ENCODE measurements around the gene PRDM16. TPM values are rescaled to one million over a fixed set of nuclear protein-coding genes. Genes with fewer than 3 reads are reported as not detected.

PRDM16 gene
- total and polyA plus RNA-seq, 2 of the 13 experiments (the other 11 are each of a cell fraction or from before 2014, with no cell fraction given), result 0.15 to 0.81 TPM

DNA sequence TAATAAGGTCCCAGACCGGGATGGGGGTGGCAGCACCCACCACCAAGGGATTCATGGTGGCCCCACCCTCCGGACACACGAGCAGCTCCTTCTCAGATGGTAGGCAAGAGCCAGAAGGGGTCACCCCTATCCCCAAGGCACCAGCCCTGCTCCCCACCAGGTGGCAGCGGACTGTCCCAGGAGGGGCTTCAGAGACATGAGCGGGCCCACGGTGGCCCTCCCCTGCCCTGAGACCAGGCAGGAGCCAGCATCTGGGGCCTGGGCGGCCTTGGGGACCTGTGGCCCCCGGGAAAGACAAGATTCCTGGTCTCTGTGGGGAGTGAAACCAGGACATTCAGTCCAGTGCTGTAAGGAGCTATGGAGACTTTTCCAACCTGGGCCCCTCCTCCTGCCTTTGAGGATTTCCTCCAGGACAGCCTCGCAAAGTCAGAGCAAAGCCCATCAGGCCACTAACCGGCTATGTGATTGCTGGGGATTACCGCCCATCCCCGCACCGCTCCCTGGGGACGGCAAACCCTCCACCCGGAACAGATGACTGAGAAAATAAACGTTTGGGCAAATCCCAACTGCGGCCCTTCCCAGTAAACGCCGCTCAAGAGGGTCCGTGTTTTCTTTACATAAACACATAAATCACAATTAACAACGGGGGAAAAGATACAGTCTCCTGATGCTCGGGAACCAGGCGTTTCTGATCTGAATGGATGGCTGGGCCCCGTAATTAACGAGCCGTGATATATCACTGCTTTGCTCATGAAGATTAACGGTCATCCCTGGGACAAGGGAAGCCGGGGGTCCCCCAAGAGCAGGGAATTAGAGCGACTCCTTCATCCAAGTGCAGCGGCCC is 334.6 kb downstream of the PRDM16 start (continued):
- TF ChIP-seq, protein P1, sequence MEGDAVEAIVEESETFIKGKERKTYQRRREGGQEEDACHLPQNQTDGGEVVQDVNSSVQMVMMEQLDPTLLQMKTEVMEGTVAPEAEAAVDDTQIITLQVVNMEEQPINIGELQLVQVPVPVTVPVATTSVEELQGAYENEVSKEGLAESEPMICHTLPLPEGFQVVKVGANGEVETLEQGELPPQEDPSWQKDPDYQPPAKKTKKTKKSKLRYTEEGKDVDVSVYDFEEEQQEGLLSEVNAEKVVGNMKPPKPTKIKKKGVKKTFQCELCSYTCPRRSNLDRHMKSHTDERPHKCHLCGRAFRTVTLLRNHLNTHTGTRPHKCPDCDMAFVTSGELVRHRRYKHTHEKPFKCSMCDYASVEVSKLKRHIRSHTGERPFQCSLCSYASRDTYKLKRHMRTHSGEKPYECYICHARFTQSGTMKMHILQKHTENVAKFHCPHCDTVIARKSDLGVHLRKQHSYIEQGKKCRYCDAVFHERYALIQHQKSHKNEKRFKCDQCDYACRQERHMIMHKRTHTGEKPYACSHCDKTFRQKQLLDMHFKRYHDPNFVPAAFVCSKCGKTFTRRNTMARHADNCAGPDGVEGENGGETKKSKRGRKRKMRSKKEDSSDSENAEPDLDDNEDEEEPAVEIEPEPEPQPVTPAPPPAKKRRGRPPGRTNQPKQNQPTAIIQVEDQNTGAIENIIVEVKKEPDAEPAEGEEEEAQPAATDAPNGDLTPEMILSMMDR (CRISPR knock-in tag; IDR thresholded peaks at IDR 0.05), result peak; percentile 59
- TF ChIP-seq STAG1 (CRISPR knock-in tag; IDR thresholded peaks at IDR 0.05), result peak; percentile 38
- TF ChIP-seq, protein P2, sequence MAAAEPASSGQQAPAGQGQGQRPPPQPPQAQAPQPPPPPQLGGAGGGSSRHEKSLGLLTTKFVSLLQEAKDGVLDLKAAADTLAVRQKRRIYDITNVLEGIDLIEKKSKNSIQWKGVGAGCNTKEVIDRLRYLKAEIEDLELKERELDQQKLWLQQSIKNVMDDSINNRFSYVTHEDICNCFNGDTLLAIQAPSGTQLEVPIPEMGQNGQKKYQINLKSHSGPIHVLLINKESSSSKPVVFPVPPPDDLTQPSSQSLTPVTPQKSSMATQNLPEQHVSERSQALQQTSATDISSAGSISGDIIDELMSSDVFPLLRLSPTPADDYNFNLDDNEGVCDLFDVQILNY (CRISPR knock-in tag; conservative IDR thresholded peaks at IDR 0.05), result no peak

DNA sequence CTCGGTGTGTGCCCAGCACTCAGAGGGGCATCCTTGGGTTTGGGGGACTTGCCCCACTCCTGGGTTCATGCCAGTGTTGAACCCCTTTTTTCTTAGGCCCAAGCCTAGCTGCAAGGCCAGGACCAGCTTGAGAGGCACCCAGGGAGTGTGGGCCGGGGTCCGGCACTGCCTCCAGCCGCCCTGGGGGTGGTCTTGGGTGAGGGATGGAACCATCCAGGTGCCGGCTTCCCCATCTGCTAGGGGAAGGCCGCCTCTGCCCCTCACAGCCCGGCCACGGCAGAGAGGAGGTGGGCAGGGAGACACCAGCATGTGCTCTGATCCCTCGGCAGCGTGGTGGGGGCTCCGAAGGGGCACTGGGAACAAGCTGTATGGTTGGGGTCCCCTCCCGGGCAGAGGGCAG is 335.3 kb downstream of the PRDM16 start:
- DNase-seq (ENCODE audit: low spot score), result no peak
- Histone ChIP-seq H3K36me3 (replicated peaks in 1 of 2; ENCODE audit: control insufficient read depth in 1 of 2, insufficient read depth in 2 of 2, low read length in 2 of 2) (no peaks in the 10 kb centered on the region), H3K27ac (ENCODE audit: extremely low read length, insufficient read depth, low read length) (no peak overlapping the region), H3K27me3 (ENCODE audit: control insufficient read depth in 1 of 2, insufficient read depth in 2 of 2, low read length in 2 of 2) (peaks cover under 1 to 6% of the 10 kb centered on the region in 2 experiments; a peak in 2 of 5 replicates), H2AFZ (ENCODE audit: low read length) (no peak overlapping the region), H3K9me3 (ENCODE audit: low read length) (no peaks in the 10 kb centered on the region), H4K20me1 (ENCODE audit: insufficient read depth, low read length) (no peaks in the 10 kb centered on the region), H3K4me3 (replicated peaks in 1 of 3; ENCODE audit: insufficient read depth in 1 of 3, low read depth in 2 of 3, low read length in 3 of 3) (no peak overlapping the region), H3K4me2 (ENCODE audit: low read depth, low read length) (no peak overlapping the region), H3K79me2 (ENCODE audit: insufficient read depth, low read length) (no peaks in the 10 kb centered on the region), H3K4me1 (ENCODE audit: insufficient read depth, low read length) (peaks cover under 1% of the 10 kb centered on the region; the same call in 1 of the 2 replicates), H3K9ac (ENCODE audit: insufficient read depth, low read depth, low read length) (no peak overlapping the region)
- TF ChIP-seq SP2 (CRISPR knock-in tag; IDR thresholded peaks at IDR 0.05) (no peak), ZNF350 (CRISPR knock-in tag; IDR thresholded peaks at IDR 0.05; ENCODE audit: borderline replicate concordance, low read depth) (no peak), KDM1A (CRISPR knock-in tag; IDR thresholded peaks at IDR 0.05) (no peak), YEATS4 (CRISPR knock-in tag; IDR thresholded peaks at IDR 0.05; ENCODE audit: borderline replicate concordance) (no peak), ZFX (CRISPR knock-in tag; IDR thresholded peaks at IDR 0.05; ENCODE audit: low read depth) (no peak), ATF1 (CRISPR knock-in tag; IDR thresholded peaks at IDR 0.05) (no peak)
- TF ChIP-seq, protein P3, sequence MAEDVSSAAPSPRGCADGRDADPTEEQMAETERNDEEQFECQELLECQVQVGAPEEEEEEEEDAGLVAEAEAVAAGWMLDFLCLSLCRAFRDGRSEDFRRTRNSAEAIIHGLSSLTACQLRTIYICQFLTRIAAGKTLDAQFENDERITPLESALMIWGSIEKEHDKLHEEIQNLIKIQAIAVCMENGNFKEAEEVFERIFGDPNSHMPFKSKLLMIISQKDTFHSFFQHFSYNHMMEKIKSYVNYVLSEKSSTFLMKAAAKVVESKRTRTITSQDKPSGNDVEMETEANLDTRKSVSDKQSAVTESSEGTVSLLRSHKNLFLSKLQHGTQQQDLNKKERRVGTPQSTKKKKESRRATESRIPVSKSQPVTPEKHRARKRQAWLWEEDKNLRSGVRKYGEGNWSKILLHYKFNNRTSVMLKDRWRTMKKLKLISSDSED (CRISPR knock-in tag; IDR thresholded peaks at IDR 0.05), result no peak
- TF ChIP-seq, protein P4, sequence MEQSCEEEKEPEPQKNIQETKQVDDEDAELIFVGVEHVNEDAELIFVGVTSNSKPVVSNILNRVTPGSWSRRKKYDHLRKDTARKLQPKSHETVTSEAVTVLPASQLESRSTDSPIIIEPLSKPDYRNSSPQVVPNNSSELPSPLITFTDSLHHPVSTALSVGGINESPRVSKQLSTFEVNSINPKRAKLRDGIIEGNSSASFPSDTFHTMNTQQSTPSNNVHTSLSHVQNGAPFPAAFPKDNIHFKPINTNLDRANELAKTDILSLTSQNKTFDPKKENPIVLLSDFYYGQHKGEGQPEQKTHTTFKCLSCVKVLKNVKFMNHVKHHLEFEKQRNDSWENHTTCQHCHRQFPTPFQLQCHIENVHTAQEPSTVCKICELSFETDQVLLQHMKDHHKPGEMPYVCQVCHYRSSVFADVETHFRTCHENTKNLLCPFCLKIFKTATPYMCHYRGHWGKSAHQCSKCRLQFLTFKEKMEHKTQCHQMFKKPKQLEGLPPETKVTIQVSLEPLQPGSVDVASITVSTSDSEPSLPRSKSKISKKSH (CRISPR knock-in tag; IDR thresholded peaks at IDR 0.05; ENCODE audit: borderline replicate concordance), result no peak
- in situ Hi-C loops (cut with HindIII; ENCODE audit: extremely low pct_ligation_motif_present, low pct_unique_long_range_greater_than_20kb) (no loop called here), intact Hi-C loops (cut with micrococcal nuclease; ENCODE audit: unreplicated experiment) (no loop called here)
- ChIA-PET CTCF (ENCODE audit: low intra/inter-chr PET ratio, low total read pairs) (no interaction called here), POLR2A (no interaction called here)
- WGBS (ENCODE audit: low lambda C conversion rate), result 50% methylated on average over 6 of the region's 12 CpGs
- BruUV-seq (replicated peaks), result no TSS peak
- FAIRE-seq, result no peak
- no peak for ATAC-seq
